NCI-H2107 (cell line): Measurements from ENCODE around the gene PCDHB11.
"Not testable (repeated sequence)": the region's sequence is repeated elsewhere in the genome, so short reads cannot be mapped to it uniquely, and the experiment has no call there.

Source experiments
- DNase-seq: peaks from one replicate; lab custom pipeline; 2025; lab: John Stamatoyannopoulos, UW

PCDHB11 gene

GRCh38 chr5:141241496-141241895, 42.1 kb downstream of the PCDHB11 start:
- DNase-seq: no peak

- no peak for DNase-seq
These were observed 45.9 kb downstream of the PCDHB11 start, which contains the start of gene PCDHB15 for GRCh38 chr5:141245250-141245717. PCDHB15 (plus strand) TSS chr5:141245395; CDS start chr5:141245579, 184 bp downstream.

GRCh38 chr5:141246971-141247370, 47.5 kb downstream of the PCDHB11 start:
- DNase-seq: not testable (repeated sequence)

- DNase-seq: not testable (repeated sequence)
These were observed 48.0 kb downstream of the PCDHB11 start for GRCh38 chr5:141247434-141247833.

GRCh38 chr5:141250576-141250975, 51.1 kb downstream of the PCDHB11 start:
- DNase-seq: no peak
